ENCODE data around the gene MCCC1.

The MCCC1 gene

GRCh38 chr3:182980204-182981037, 118.9 kb downstream of the MCCC1 start, which contains the start of gene DCUN1D1:
TSS of gene DCUN1D1 (minus strand) at chr3:182980538. CDS start at chr3:182980489, 49 bp downstream.
- no peak for DNase-seq (ENCODE audit: low read depth)

- no peak for DNase-seq (ENCODE audit: low read depth)
These were observed 119.6 kb downstream of the MCCC1 start for GRCh38 chr3:182979674-182980191.

GRCh38 chr3:182979103-182979673, 120.1 kb downstream of the MCCC1 start:
- DNase-seq (ENCODE audit: low read depth): no peak

GRCh38 chr3:182978387-182978786, 120.9 kb downstream of the MCCC1 start:
- DNase-seq (ENCODE audit: low read depth): no peak

- no peak for DNase-seq (ENCODE audit: low read depth)
These were observed 126.2 kb downstream of the MCCC1 start for GRCh38 chr3:182973047-182973446.

- no peak for DNase-seq (ENCODE audit: low read depth)
These were observed 126.9 kb downstream of the MCCC1 start for GRCh38 chr3:182972387-182972786.

GRCh38 chr3:182971637-182972036, 127.7 kb downstream of the MCCC1 start:
- DNase-seq (ENCODE audit: low read depth): no peak

GRCh38 chr3:182970811-182971418, 128.4 kb downstream of the MCCC1 start:
- DNase-seq (ENCODE audit: low read depth): no peak

- no peak for DNase-seq (ENCODE audit: low read depth)
These were observed 129.4 kb downstream of the MCCC1 start for GRCh38 chr3:182969853-182970252.

GRCh38 chr3:182969277-182969676, 130.0 kb downstream of the MCCC1 start:
- DNase-seq (ENCODE audit: low read depth): no peak

GRCh38 chr3:182967218-182968204, 131.8 kb downstream of the MCCC1 start:
- no peak for DNase-seq (ENCODE audit: low read depth)

GRCh38 chr3:182965861-182966366, 133.4 kb downstream of the MCCC1 start:
- DNase-seq (ENCODE audit: low read depth): no peak
